ENCODE measurements around the gene IDE.

GRCh38 chr10:92517034-92517655, 56.7 kb downstream of the IDE start:
- TF ChIP-seq POLR2AphosphoS5 (IDR thresholded peaks at IDR 0.05; ENCODE audit: low read depth, low read length) (no peak), TAF1 (IDR thresholded peaks at IDR 0.05; ENCODE audit: borderline replicate concordance, insufficient read depth, low read length) (no peak), REST (IDR thresholded peaks at IDR 0.05; ENCODE audit: insufficient read depth in 1 of 2, low read depth in 2 of 2, low read length in 2 of 2) (no peak), SIN3A (IDR thresholded peaks at IDR 0.05; ENCODE audit: borderline replicate concordance, insufficient read depth, low read length) (no peak), FOXP2 (optimal IDR thresholded peaks at IDR 0.05; ENCODE audit: borderline replicate concordance, extremely low read depth, extremely low read length, insufficient read depth) (no peak)
